ENCODE data around the gene ARHGAP26.
"Not testable (repeated sequence)": the region's sequence is repeated elsewhere in the genome, so short reads cannot be mapped to it uniquely, and the experiment has no call there.

Gene ARHGAP26

DNA sequence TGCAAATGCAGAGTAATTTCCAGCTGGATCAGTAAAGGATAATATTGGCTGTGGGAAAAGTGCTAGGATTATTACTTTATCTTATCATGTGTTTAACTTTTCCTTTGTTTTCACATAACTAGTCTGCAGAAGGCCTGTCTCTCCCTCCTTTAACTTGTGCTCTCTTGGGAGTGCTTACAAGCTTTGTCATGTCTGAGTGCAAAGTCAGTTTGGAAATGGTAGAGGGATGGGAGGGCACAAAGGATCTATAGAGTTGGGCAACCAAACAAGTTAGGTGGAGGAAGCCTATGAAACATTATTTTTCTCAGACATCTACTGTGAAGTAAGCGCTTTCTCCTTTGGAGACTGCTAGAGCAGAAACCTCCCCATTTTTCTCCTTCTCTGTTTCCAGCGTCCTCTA is 308.8 kb downstream of the ARHGAP26 start:
- Histone ChIP-seq H3K9ac (ENCODE audit: low read length) (no peak overlapping the region), H3K4me3 (ENCODE audit: low read length) (no peak overlapping the region), H3K4me1 (ENCODE audit: control insufficient read depth, insufficient read depth, low read length) (peaks cover 10% of the 10 kb centered on the region), H3K9me3 (ENCODE audit: control insufficient read depth, low read length) (no peaks in the 10 kb centered on the region), H3K27me3 (ENCODE audit: control insufficient read depth, insufficient read depth, low read length) (no peaks in the 10 kb centered on the region), H3K36me3 (ENCODE audit: control insufficient read depth, insufficient read depth, low read length) (no peaks in the 10 kb centered on the region)

DNA sequence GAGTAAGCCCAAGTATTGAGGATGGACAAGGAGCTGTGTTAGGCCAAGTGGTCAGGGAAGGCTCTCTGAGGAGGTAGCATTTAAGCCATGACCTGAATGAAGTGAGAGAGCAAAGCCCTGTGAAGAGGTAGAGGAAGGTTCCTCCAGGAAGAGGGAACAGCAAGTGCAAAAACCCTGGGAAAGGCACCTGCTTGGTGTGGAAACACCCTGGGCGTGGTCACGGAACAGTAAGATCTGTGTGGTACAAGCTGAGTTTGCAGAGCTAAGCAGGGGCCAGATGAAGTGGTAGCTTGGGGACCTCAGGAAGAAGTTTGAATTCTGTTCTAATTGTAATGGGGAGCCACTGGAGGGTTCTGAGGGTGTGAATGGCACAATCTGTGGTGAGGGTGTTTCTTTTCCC is 310.2 kb downstream of the ARHGAP26 start:
- Histone ChIP-seq H3K4me1 (ENCODE audit: control insufficient read depth, insufficient read depth, low read length) (peaks cover 10% of the 10 kb centered on the region), H3K4me3 (ENCODE audit: low read length) (no peak overlapping the region), H3K9ac (ENCODE audit: low read length) (no peak overlapping the region), H3K27me3 (ENCODE audit: control insufficient read depth, insufficient read depth, low read length) (no peaks in the 10 kb centered on the region), H3K36me3 (ENCODE audit: control insufficient read depth, insufficient read depth, low read length) (no peaks in the 10 kb centered on the region), H3K9me3 (ENCODE audit: control insufficient read depth, low read length) (no peaks in the 10 kb centered on the region)

DNA sequence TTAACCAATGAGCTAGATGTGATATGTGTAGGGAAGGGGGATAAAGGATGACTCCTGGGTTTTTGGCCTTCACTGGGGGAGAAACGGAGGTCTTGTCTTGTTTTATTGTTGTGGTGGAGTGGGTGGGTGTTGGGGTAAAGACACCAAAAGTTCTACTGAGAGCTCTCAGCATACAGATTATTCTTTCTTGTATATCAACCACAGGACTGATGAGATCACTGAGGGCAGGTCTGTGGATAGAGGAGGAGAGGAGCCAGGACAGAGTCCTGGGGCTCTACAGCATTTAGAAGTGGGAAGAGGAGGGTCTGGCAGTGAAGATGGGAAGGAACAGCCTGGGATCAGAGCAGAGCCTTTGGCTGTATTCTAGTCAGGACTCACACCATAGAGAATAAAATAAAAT is 310.8 kb downstream of the ARHGAP26 start:
- Histone ChIP-seq H3K9me3 (ENCODE audit: control insufficient read depth, low read length) (no peaks in the 10 kb centered on the region), H3K36me3 (ENCODE audit: control insufficient read depth, insufficient read depth, low read length) (no peaks in the 10 kb centered on the region), H3K4me1 (ENCODE audit: control insufficient read depth, insufficient read depth, low read length) (peaks cover 10% of the 10 kb centered on the region), H3K4me3 (ENCODE audit: low read length) (no peak overlapping the region), H3K27me3 (ENCODE audit: control insufficient read depth, insufficient read depth, low read length) (no peaks in the 10 kb centered on the region), H3K9ac (ENCODE audit: low read length) (no peak overlapping the region)

DNA sequence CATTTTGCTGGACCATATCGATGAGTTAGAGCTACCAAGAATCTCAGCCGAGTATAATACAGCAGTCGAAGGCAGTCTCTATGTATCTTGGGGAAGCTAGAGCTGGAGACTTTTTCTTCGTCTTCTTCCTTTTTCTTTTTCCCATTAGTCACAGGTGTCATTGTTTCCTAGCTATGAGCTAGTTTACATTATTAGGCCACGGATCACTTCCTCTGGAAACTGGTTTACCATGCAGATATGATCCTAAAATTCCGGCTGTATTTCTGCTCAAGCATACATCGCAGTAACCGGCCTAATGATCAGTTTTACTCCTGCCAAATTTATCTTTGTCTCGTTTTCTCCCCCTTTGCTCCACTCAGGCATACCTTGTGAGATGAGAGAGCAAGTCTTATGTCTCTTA is 312.8 kb downstream of the ARHGAP26 start:
- H3K27me3 ChIP-seq (ENCODE audit: control insufficient read depth, insufficient read depth, low read length): no peaks in the 10 kb centered on the region
- no peak overlapping the region for H3K4me3 ChIP-seq (ENCODE audit: low read length)
- H3K36me3 ChIP-seq (ENCODE audit: control insufficient read depth, insufficient read depth, low read length): no peaks in the 10 kb centered on the region
- H3K9ac ChIP-seq (ENCODE audit: low read length): no peak overlapping the region
- H3K4me1 ChIP-seq (ENCODE audit: control insufficient read depth, insufficient read depth, low read length): peaks cover 8% of the 10 kb centered on the region
- H3K9me3 ChIP-seq (ENCODE audit: control insufficient read depth, low read length): no peaks in the 10 kb centered on the region

DNA sequence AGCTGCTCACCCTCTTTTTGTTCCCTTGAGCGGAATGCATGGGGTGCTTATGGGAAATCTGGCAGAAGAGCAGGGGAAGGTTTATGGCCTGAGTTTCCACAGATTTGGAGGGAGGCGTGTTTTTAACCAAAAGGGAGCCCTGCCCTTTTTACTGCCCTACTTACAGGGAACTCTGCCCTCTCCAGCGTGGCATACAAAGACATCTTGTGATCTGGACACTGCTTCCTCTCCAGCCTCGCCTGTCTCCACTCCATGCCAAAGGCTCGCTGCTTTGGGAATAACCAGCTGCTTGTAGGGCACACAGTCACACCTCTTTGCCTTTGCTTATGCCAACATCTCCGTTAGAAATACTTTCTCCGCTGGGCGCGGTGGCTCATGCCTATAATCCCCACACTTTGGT is 314.2 kb downstream of the ARHGAP26 start:
- Histone ChIP-seq H3K9ac (ENCODE audit: low read length) (no peak overlapping the region), H3K27me3 (ENCODE audit: control insufficient read depth, insufficient read depth, low read length) (no peaks in the 10 kb centered on the region), H3K9me3 (ENCODE audit: control insufficient read depth, low read length) (no peaks in the 10 kb centered on the region), H3K4me3 (ENCODE audit: low read length) (no peak overlapping the region), H3K4me1 (ENCODE audit: control insufficient read depth, insufficient read depth, low read length) (peaks cover 5% of the 10 kb centered on the region), H3K36me3 (ENCODE audit: control insufficient read depth, insufficient read depth, low read length) (no peaks in the 10 kb centered on the region)

DNA sequence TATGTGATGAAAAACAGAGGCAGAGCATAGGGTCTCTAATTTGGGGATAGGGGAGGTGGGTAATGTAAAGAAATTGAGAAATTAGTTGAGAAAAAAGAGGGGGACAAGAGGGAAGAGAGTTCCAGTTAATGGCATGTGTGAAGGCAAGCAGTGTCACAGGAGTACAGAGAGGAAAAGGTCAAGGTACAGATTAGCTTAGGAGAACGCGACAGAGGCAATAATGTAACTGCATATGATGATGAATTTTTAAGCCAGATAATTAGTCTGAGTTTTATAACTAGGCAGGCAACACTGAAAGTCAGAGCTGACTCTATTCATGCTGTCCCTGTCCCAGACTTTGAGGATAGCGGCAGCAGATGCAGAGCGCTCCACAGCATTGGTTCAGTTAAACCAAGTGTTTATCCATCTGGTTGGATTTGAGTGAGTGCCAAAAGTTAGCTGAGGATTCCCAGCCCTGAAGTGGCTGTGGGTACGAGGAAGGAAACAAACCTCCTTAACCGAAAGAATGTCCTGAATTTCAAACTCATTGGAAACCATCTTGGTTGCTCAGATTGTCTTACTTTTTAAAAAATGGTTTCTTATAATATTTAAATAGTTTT is 315.2 kb downstream of the ARHGAP26 start:
- H3K36me3 ChIP-seq (ENCODE audit: control insufficient read depth, insufficient read depth, low read length): no peaks in the 10 kb centered on the region
- no peak overlapping the region for H3K9ac ChIP-seq (ENCODE audit: low read length)
- no peaks in the 10 kb centered on the region for H3K4me1 ChIP-seq (ENCODE audit: control insufficient read depth, insufficient read depth, low read length)
- no peaks in the 10 kb centered on the region for H3K9me3 ChIP-seq (ENCODE audit: control insufficient read depth, low read length)
- no peaks in the 10 kb centered on the region for H3K27me3 ChIP-seq (ENCODE audit: control insufficient read depth, insufficient read depth, low read length)
- H3K4me3 ChIP-seq (ENCODE audit: low read length): no peak overlapping the region

DNA sequence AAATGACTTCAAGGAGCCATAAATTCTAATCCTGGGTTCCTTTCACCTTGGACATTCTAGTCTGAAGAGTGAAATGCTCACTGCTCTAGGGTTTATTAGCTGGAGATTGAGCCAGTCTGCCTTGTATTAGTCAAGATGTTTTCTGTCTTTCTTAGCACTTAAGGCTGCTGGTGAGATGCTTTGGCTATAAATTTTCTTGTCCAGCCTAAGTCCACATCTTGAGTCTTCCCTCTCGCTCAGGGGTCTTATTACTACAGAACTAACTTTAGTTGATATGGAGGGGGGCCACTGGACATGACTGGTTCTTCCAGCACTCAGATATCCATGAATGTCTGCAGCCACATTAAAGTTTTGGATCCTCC is 316.4 kb downstream of the ARHGAP26 start:
- no peak overlapping the region for H3K9ac ChIP-seq (ENCODE audit: low read length)
- H3K27me3 ChIP-seq (ENCODE audit: control insufficient read depth, insufficient read depth, low read length): no peaks in the 10 kb centered on the region

DNA sequence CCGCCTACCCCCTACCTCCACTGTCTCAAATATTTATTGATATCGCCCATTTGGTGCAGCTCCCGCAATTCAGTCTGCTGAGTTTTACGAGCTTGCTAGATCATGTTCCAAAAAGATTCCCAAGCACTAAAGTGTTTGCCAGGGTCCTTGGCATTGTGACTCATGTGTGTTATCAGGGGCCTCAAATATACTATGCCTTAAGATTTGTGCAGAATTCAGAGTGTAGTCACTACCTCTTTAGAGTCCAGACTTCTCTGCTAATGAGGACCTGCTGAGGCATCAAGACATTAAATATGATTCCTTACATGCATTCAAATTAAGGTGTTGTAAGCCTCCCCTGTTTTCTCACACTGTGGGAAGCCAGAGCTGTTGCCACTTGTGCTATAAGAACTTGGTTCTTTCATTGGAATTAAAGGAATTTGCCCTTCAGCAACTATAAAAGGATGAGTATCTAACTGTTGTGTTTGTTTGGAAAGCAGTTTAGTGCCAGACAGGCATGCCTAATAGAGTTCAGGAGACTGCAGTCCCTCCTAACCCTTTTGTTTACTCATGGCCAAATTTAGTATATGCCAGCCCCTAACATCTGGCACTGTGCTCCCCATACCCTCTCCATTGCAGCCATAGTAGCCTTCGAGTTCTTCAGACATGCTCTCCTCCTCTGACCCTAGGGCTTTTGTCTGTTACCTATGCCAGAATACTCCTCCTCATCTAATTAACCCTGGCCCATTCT is 316.9 kb downstream of the ARHGAP26 start:
- Histone ChIP-seq H3K36me3 (ENCODE audit: control insufficient read depth, insufficient read depth, low read length) (no peaks in the 10 kb centered on the region), H3K9me3 (ENCODE audit: control insufficient read depth, low read length) (no peaks in the 10 kb centered on the region), H3K27me3 (ENCODE audit: control insufficient read depth, insufficient read depth, low read length) (no peaks in the 10 kb centered on the region), H3K4me1 (ENCODE audit: control insufficient read depth, insufficient read depth, low read length) (no peaks in the 10 kb centered on the region), H3K4me3 (ENCODE audit: low read length) (no peak overlapping the region), H3K9ac (ENCODE audit: low read length) (no peak overlapping the region)

More for the DNA sequence above, 316.4 kb downstream of the ARHGAP26 start:
- Histone ChIP-seq H3K4me1 (ENCODE audit: control insufficient read depth, insufficient read depth, low read length) (no peaks in the 10 kb centered on the region), H3K36me3 (ENCODE audit: control insufficient read depth, insufficient read depth, low read length) (no peaks in the 10 kb centered on the region), H3K9me3 (ENCODE audit: control insufficient read depth, low read length) (no peaks in the 10 kb centered on the region), H3K4me3 (ENCODE audit: low read length) (no peak overlapping the region)

DNA sequence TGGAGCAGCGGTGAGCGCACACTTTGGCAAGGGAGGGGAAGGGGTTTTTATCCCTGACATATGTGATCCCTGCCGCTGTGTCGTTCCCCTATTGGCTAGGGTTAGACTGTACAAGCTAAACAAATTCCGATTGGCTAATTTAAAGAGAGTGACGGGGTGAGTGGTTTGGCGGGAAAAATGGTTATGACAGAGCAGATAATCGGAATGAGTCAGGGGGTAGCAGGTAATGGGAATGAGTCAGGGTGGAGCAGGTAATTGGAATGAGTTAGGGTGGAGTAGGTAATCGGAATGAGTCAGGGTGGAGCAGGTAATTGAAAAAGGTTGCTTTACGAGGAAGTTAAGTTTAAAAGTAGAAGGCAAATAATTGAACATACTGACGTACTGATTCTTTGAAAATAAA is 318.5 kb downstream of the ARHGAP26 start:
- not testable (repeated sequence) for H3K4me3 ChIP-seq (ENCODE audit: low read length)

DNA sequence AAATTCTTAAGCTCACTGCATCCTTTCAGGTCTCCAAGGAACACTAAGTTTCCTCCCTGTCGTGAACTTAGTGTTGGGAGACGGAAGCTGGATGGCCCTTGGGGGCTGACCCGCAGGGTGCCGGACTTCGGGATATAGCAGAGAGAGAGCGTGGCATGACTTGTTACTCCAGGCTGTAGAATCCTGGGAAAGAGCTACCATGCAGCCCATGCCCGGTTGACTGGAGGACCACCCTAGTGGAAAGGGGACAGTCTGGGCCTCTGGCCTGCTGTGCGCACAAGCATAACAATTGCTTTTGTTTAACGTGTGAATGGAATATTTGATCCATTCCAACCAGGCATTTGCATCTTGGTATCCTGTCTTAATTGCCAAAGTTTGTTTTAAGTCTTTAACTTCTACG is 319.9 kb downstream of the ARHGAP26 start:
- H3K4me3 ChIP-seq (ENCODE audit: low read length); H3K9me3 ChIP-seq (ENCODE audit: control insufficient read depth, low read length); H3K4me1 ChIP-seq (ENCODE audit: control insufficient read depth, insufficient read depth, low read length); H3K9ac ChIP-seq (ENCODE audit: low read length); H3K27me3 ChIP-seq (ENCODE audit: control insufficient read depth, insufficient read depth, low read length); H3K36me3 ChIP-seq (ENCODE audit: control insufficient read depth, insufficient read depth, low read length): not testable (repeated sequence)

More for the DNA sequence above, 318.5 kb downstream of the ARHGAP26 start:
- not testable (repeated sequence) for H3K9me3 ChIP-seq (ENCODE audit: control insufficient read depth, low read length); H3K27me3 ChIP-seq (ENCODE audit: control insufficient read depth, insufficient read depth, low read length); H3K9ac ChIP-seq (ENCODE audit: low read length); H3K4me1 ChIP-seq (ENCODE audit: control insufficient read depth, insufficient read depth, low read length); H3K36me3 ChIP-seq (ENCODE audit: control insufficient read depth, insufficient read depth, low read length)

DNA sequence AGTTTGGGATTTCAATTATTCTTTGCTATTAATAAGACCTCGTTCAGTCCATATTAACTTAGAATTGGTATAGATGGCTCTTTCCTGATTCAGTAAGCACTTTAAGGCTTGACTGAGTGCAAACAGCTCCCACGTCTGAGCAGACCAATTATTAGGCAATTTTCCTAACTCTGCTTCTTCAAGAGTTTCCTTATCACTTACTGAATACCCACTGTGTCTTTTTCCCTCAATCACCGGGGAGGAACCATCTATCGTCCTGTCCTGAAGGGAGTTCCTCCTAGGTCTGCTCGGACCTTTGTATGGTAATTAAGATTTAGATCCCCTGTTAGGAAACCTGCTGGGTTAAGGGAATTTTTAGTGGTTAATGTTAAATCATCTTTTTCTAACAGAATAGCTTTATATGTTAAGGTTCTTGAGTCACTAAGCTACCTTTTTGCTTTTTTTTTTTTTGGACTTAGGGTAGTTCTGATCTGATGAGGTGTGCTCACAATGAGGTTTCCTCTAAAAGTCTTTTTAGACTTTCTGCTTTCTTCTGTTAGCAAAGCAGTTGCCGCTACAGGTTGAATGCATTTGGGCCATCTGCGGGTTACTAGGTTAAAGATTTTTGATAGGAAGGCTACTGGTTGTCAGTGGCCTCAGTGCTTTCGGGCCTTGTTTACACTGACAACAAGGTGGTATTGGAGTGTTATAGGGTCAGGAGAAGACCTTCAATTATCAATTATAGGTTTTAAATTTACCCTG is 322.7 kb downstream of the ARHGAP26 start:
- H3K36me3 ChIP-seq (ENCODE audit: control insufficient read depth, insufficient read depth, low read length); H3K9ac ChIP-seq (ENCODE audit: low read length); H3K4me3 ChIP-seq (ENCODE audit: low read length); H3K27me3 ChIP-seq (ENCODE audit: control insufficient read depth, insufficient read depth, low read length); H3K4me1 ChIP-seq (ENCODE audit: control insufficient read depth, insufficient read depth, low read length); H3K9me3 ChIP-seq (ENCODE audit: control insufficient read depth, low read length): not testable (repeated sequence)

DNA sequence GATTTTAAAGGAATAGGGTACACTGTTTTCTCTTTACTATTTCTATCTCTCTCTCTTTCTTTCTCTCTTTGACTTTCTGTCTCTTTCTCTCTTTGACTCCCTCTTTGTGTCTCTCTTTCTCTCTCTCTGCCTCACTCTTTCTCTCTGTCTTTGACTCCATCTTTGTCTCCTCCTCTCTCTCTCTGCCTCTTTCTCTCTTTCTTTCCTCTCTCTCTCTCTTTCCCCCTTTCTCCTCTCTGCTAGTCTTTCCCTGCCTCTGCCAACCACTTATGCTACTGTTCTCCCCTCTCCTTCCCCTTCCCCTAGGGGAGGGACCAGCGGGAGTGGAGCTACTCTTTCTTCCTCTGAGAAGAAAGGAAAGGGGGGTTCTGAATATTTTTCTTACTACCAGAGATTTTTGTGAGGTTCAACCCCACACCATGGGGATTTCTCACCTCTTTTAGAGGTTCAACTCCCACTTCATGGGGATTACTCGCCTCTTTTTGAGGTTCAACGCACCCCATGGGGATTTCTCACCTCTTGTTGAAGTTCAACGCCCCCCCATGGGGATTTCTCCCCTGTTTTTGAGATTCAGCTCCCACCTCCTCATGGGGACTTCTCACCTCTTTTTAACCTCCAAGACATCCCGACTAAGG is 323.4 kb downstream of the ARHGAP26 start:
- Histone ChIP-seq H3K9ac (ENCODE audit: low read length) (peak overlapping the region; percentile 39), H3K36me3 (ENCODE audit: control insufficient read depth, insufficient read depth, low read length) (no peaks in the 10 kb centered on the region), H3K27me3 (ENCODE audit: control insufficient read depth, insufficient read depth, low read length) (no peaks in the 10 kb centered on the region), H3K4me1 (ENCODE audit: control insufficient read depth, insufficient read depth, low read length) (no peaks in the 10 kb centered on the region), H3K9me3 (ENCODE audit: control insufficient read depth, low read length) (no peaks in the 10 kb centered on the region), H3K4me3 (ENCODE audit: low read length) (no peak overlapping the region)
